H1 (cell line): ENCODE results near the gene RTKN. TPM values are rescaled to one million over a fixed set of nuclear protein-coding genes. Genes with fewer than 3 reads are reported as not detected.

ENCODE experiments used
- ATF2 ChIP-seq: IDR thresholded peaks from 2 replicates; pipeline ENCODE4 v1.6.1; 2012; ENCODE audit warnings: low read length, inconsistent platforms
- BCL11A ChIP-seq, 2 experiments: IDR thresholded peaks; one replicate each; pipeline ENCODE4 v1.6.1; 2011; ENCODE audit warnings: low read depth in 2 of 2, low read length in 2 of 2, mild to moderate bottlenecking in 2 of 2
- CREB1 ChIP-seq: IDR thresholded peaks from 2 replicates; pipeline ENCODE4 v1.6.1; 2012; ENCODE audit warnings: inconsistent platforms
- FOSL1 ChIP-seq: IDR thresholded peaks from 2 replicates; pipeline ENCODE4 v1.6.1; 2011; ENCODE audit warnings: mild to moderate bottlenecking, low read depth, low read length, moderate library complexity; ENCODE audit not compliant: insufficient read depth
- GABPA ChIP-seq: IDR thresholded peaks from 2 replicates; pipeline ENCODE4 v1.6.1; 2011; ENCODE audit warnings: mild to moderate bottlenecking, low read length, moderate library complexity, borderline replicate concordance; ENCODE audit not compliant: insufficient read depth
- HDAC2 ChIP-seq, 2 experiments: fragments of 300-600 bp in 1 of 2; sonication (generic) in 1 of 2; IDR thresholded peaks; 2 replicates each; pipeline ENCODE4 v1.6.1; 2011 to 2012; ENCODE audit warnings: low read depth in 2 of 2, low read length in 2 of 2, mild to moderate bottlenecking in 2 of 2, moderate library complexity in 2 of 2, borderline replicate concordance in 1 of 2, inconsistent platforms in 1 of 2
- KDM4A ChIP-seq: IDR thresholded peaks from one replicate; pipeline ENCODE4 v1.7.1; 2012; ENCODE audit warnings: low read depth, mild to moderate bottlenecking, moderate library complexity, low read length, inconsistent platforms; ENCODE audit not compliant: severe bottlenecking
- MAX ChIP-seq: IDR thresholded peaks from 2 replicates; pipeline ENCODE4 v1.6.1; 2012; ENCODE audit warnings: inconsistent platforms
- NANOG ChIP-seq: IDR thresholded peaks from 2 replicates; pipeline ENCODE4 v1.6.1; 2011; ENCODE audit warnings: low read length, low read depth, mild to moderate bottlenecking, inconsistent platforms; ENCODE audit not compliant: insufficient read depth, poor library complexity, severe bottlenecking
- POLR2A ChIP-seq, 2 experiments: IDR thresholded peaks; 1 replicate in 1 of 2; 2 replicates in 1 of 2; pipeline ENCODE4 v1.6.1; 2011; ENCODE audit warnings: low read depth in 2 of 2, low read length in 2 of 2, mild to moderate bottlenecking in 2 of 2; ENCODE audit errors: control extremely low read depth in 1 of 2
- POLR2AphosphoS5 ChIP-seq: IDR thresholded peaks from 2 replicates; pipeline ENCODE4 v1.6.1; 2011; ENCODE audit warnings: low read depth, low read length
- SP4 ChIP-seq: IDR thresholded peaks from 2 replicates; pipeline ENCODE4 v1.6.1; 2012; ENCODE audit warnings: low read length, inconsistent platforms
- SUZ12 ChIP-seq: fragments of 200-600 bp; sonication (generic); IDR thresholded peaks from 2 replicates; pipeline ENCODE4 v1.6.1; 2012; ENCODE audit warnings: mild to moderate bottlenecking, inconsistent platforms, low read length, moderate library complexity, mixed read lengths
- TAF1 ChIP-seq: IDR thresholded peaks from 2 replicates; pipeline ENCODE4 v1.6.1; 2011; ENCODE audit warnings: mild to moderate bottlenecking, low read depth, low read length
- YY1 ChIP-seq: IDR thresholded peaks from 2 replicates; pipeline ENCODE4 v1.6.1; 2011; ENCODE audit warnings: low read depth, mild to moderate bottlenecking, low read length
- polyA plus RNA-seq, 7 experiments: library from polyadenylated mRNA; depleted of rRNA in 3 of 7; stranded (reverse) in 5 of 7; unstranded in 2 of 7; fragments of >200 nt in 5 of 7; fragments of 200-250 nt in 2 of 7; gene quantifications; 1 replicate in 5 of 7; 2 replicates in 1 of 7; 4 replicates in 1 of 7; pipeline versions ENCODE4 v1.2.1 to v1.2.3, GENCODE V29; 2011 to 2013; ENCODE audit warnings: missing spikeins in 2 of 7, mixed read lengths in 2 of 7
- total RNA-seq: library from RNA; stranded (reverse); fragmentation: NEBNext Ultra II Directional; extraction: Animal tissue kit (Norgen Biotek cat#: 25700); gene quantifications from 2 replicates; pipeline ENCODE4 v1.2.1, GENCODE V29; 2021

The RTKN gene
- total and polyA plus RNA-seq, 2 of the 8 experiments (the other 6 are each of a cell fraction or from before 2014, with no cell fraction given), result 40.2 to 54.1 TPM

- peak; percentile 11 for TF ChIP-seq KDM4A
- peak; percentile 99 for TF ChIP-seq YY1
- TF ChIP-seq SUZ12, result no peak
- 0 out of 2 replicates have a peak, but pooled peaks have one; percentile 63 for TF ChIP-seq SP4
- peak; percentile 73; the same call in 1 of the 2 replicates for TF ChIP-seq POLR2AphosphoS5
- TF ChIP-seq NANOG, result peak; percentile 96
- TF ChIP-seq POLR2A (IDR thresholded peaks at IDR 0.05; ENCODE audit: control extremely low read depth in 1 of 2, low read depth in 2 of 2, low read length in 2 of 2), result peak in 1 of 2 experiments; percentile 91; a peak in 2 of 3 replicates
- peak in 1 of 2 experiments; percentile 87; a peak in 2 of 4 replicates for TF ChIP-seq HDAC2 (IDR thresholded peaks at IDR 0.05; ENCODE audit: borderline replicate concordance in 1 of 2, low read depth in 2 of 2, low read length in 2 of 2)
- peak; percentile 80 for TF ChIP-seq GABPA
- no peak for TF ChIP-seq BCL11A (IDR thresholded peaks at IDR 0.05; ENCODE audit: low read depth in 2 of 2, low read length in 2 of 2)
- no peak for TF ChIP-seq FOSL1
- TF ChIP-seq MAX, result no peak; the same call in 1 of the 2 replicates
- TF ChIP-seq ATF2, result no peak; the same call in 1 of the 2 replicates
- peak; percentile 71 for TF ChIP-seq CREB1
- peak; percentile 74 for TF ChIP-seq TAF1
Measured at GRCh38 chr2:74482801-74483674, 41.3 kb upstream of the RTKN start, which contains the start of the genes CCDC142 and TTC31 (continued).
